ENCODE data around the gene HSPG2.
"Not testable (repeated sequence)": the region's sequence is repeated elsewhere in the genome, so short reads cannot be mapped to it uniquely, and the experiment has no call there.

The HSPG2 gene

GRCh38 chr1:21823980-21824702 lies 113.0 kb downstream of the HSPG2 start:
- no peak for DNase-seq (ENCODE audit: low spot score)

GRCh38 chr1:21823206-21823979 lies 113.7 kb downstream of the HSPG2 start:
- no peak for DNase-seq (ENCODE audit: low spot score)

- DNase-seq (ENCODE audit: low spot score) = no peak
Measured at GRCh38 chr1:21822349-21822748, 114.8 kb downstream of the HSPG2 start.

GRCh38 chr1:21821385-21822019 lies 115.6 kb downstream of the HSPG2 start:
- no peak for DNase-seq (ENCODE audit: low spot score)

- no peak for DNase-seq (ENCODE audit: low spot score)
Measured at GRCh38 chr1:21820597-21821232, 116.4 kb downstream of the HSPG2 start.

- peak; percentile 67 for DNase-seq (ENCODE audit: low spot score)
Measured at GRCh38 chr1:21818656-21819055, 118.5 kb downstream of the HSPG2 start.

- DNase-seq (ENCODE audit: low spot score) = no peak
Measured at GRCh38 chr1:21816602-21817302, 120.4 kb downstream of the HSPG2 start.

GRCh38 chr1:21815724-21816321 lies 121.3 kb downstream of the HSPG2 start:
- no peak for DNase-seq (ENCODE audit: low spot score)

- no peak for DNase-seq (ENCODE audit: low spot score)
Measured at GRCh38 chr1:21814981-21815582, 122.0 kb downstream of the HSPG2 start.

- DNase-seq (ENCODE audit: low spot score) = no peak
Measured at GRCh38 chr1:21814241-21814918, 122.7 kb downstream of the HSPG2 start.

- DNase-seq (ENCODE audit: low spot score) = no peak
Measured at GRCh38 chr1:21813542-21813941, 123.6 kb downstream of the HSPG2 start.

- DNase-seq (ENCODE audit: low spot score) = no peak
Measured at GRCh38 chr1:21811875-21812305, 125.2 kb downstream of the HSPG2 start, which contains the start of gene LDLRAD2. Gene LDLRAD2 (plus strand): TSS chr1:21812265. CDS start chr1:21812452, 187 bp downstream.

- DNase-seq (ENCODE audit: low spot score) = no peak
Measured at GRCh38 chr1:21804536-21804935, 132.6 kb downstream of the HSPG2 start.

GRCh38 chr1:21801100-21801499 lies 136.0 kb downstream of the HSPG2 start:
- DNase-seq (ENCODE audit: low spot score) = no peak

GRCh38 chr1:21799730-21800129 lies 137.4 kb downstream of the HSPG2 start:
- DNase-seq (ENCODE audit: low spot score) = no peak

GRCh38 chr1:21795075-21795474 lies 142.0 kb downstream of the HSPG2 start:
- no peak for DNase-seq (ENCODE audit: low spot score)

GRCh38 chr1:21794656-21795055 lies 142.5 kb downstream of the HSPG2 start:
- DNase-seq (ENCODE audit: low spot score) = no peak

- no peak for DNase-seq (ENCODE audit: low spot score)
Measured at GRCh38 chr1:21793104-21793503, 144.0 kb downstream of the HSPG2 start.

GRCh38 chr1:21786640-21787039 lies 150.5 kb downstream of the HSPG2 start:
- no peak for DNase-seq (ENCODE audit: low spot score)

- DNase-seq (ENCODE audit: low spot score) = not testable (repeated sequence)
Measured at GRCh38 chr1:21785764-21786163, 151.3 kb downstream of the HSPG2 start.
